Measurements from ENCODE around the gene PTPRCAP. TPM values are rescaled to one million over a fixed set of nuclear protein-coding genes. Genes with fewer than 3 reads are reported as not detected.

The PTPRCAP gene
- polyA plus RNA-seq, 1 donor (not counting 4 experiments of a cell fraction or from before 2014, with no cell fraction given): not detected

GRCh38 chr11:67449116-67449844 lies 11.8 kb upstream of the PTPRCAP start:
- Histone ChIP-seq H2AFZ (ENCODE audit: control insufficient read depth, low read length) (no peak overlapping the region), H3K27ac (ENCODE audit: control insufficient read depth, insufficient read depth, low read length) (no peak overlapping the region), H3K4me2 (ENCODE audit: control insufficient read depth, extremely low read depth, insufficient read depth, low read depth, low read length) (no peak overlapping the region), H3K79me2 (ENCODE audit: control insufficient read depth, insufficient read depth, low read length) (no peaks in the 10 kb centered on the region), H3K4me1 (ENCODE audit: control insufficient read depth, extremely low read depth, insufficient read depth, low read length) (no peaks in the 10 kb centered on the region), H3K4me3 (ENCODE audit: control insufficient read depth in 2 of 3, extremely low read depth in 1 of 3, insufficient read depth in 2 of 3, low read depth in 1 of 3, low read length in 3 of 3) (no peak overlapping the region), H4K20me1 (ENCODE audit: control insufficient read depth, extremely low read depth, insufficient read depth, low read length) (no peaks in the 10 kb centered on the region), H3K9me1 (ENCODE audit: control insufficient read depth, extremely low read depth, insufficient read depth, low read length) (no peaks in the 10 kb centered on the region), H3K27me3 (ENCODE audit: control insufficient read depth, extremely low read depth, insufficient read depth, low read length) (no peaks in the 10 kb centered on the region), H3K9me3 (ENCODE audit: control insufficient read depth, low read depth, low read length) (no peaks in the 10 kb centered on the region), H3K9ac (ENCODE audit: control insufficient read depth, extremely low read depth, insufficient read depth, low read length) (no peak overlapping the region), H3K36me3 (ENCODE audit: control insufficient read depth in 2 of 2, extremely low read depth in 1 of 2, insufficient read depth in 2 of 2, low read length in 2 of 2) (no peaks in the 10 kb centered on the region)
- FAIRE-seq: no peak
- dilution Hi-C loops (cut with MboI; ENCODE audit: extremely low pct_ligation_motif_present, low sequenced_read_pairs): no loop called here
- TF ChIP-seq EZH2 (IDR thresholded peaks at IDR 0.05; ENCODE audit: low read length) (no peak), CTCF (optimal IDR thresholded peaks at IDR 0.05 in 1 of 3, IDR thresholded peaks at IDR 0.05 in 1 of 3, conservative IDR thresholded peaks at IDR 0.05 in 1 of 3; ENCODE audit: extremely low read depth in 1 of 3, insufficient read depth in 2 of 3, low read length in 3 of 3) (no peak)
- DNase-seq (ENCODE audit: low read depth, low spot score): no peak

- H3K4me1 ChIP-seq (ENCODE audit: control insufficient read depth, extremely low read depth, insufficient read depth, low read length): no peaks in the 10 kb centered on the region
- no peaks in the 10 kb centered on the region for H3K27me3 ChIP-seq (ENCODE audit: control insufficient read depth, extremely low read depth, insufficient read depth, low read length)
- no peak overlapping the region for H3K4me3 ChIP-seq (ENCODE audit: control insufficient read depth in 2 of 3, extremely low read depth in 1 of 3, insufficient read depth in 2 of 3, low read depth in 1 of 3, low read length in 3 of 3)
- dilution Hi-C loops (cut with MboI; ENCODE audit: extremely low pct_ligation_motif_present, low sequenced_read_pairs): no loop called here
- no peak for DNase-seq (ENCODE audit: low read depth, low spot score)
- no peaks in the 10 kb centered on the region for H3K36me3 ChIP-seq (ENCODE audit: control insufficient read depth in 2 of 2, extremely low read depth in 1 of 2, insufficient read depth in 2 of 2, low read length in 2 of 2)
- H3K9me1 ChIP-seq (ENCODE audit: control insufficient read depth, extremely low read depth, insufficient read depth, low read length): no peaks in the 10 kb centered on the region
- no peak overlapping the region for H3K4me2 ChIP-seq (ENCODE audit: control insufficient read depth, extremely low read depth, insufficient read depth, low read depth, low read length)
- no peak for FAIRE-seq
- H3K9me3 ChIP-seq (ENCODE audit: control insufficient read depth, low read depth, low read length): no peaks in the 10 kb centered on the region
- H2AFZ ChIP-seq (ENCODE audit: control insufficient read depth, low read length): no peak overlapping the region
- no peaks in the 10 kb centered on the region for H4K20me1 ChIP-seq (ENCODE audit: control insufficient read depth, extremely low read depth, insufficient read depth, low read length)
- no peaks in the 10 kb centered on the region for H3K79me2 ChIP-seq (ENCODE audit: control insufficient read depth, insufficient read depth, low read length)
- no peak for TF ChIP-seq CTCF (optimal IDR thresholded peaks at IDR 0.05 in 1 of 3, IDR thresholded peaks at IDR 0.05 in 1 of 3, conservative IDR thresholded peaks at IDR 0.05 in 1 of 3; ENCODE audit: extremely low read depth in 1 of 3, insufficient read depth in 2 of 3, low read length in 3 of 3)
- no peak for TF ChIP-seq EZH2 (IDR thresholded peaks at IDR 0.05; ENCODE audit: low read length)
- H3K9ac ChIP-seq (ENCODE audit: control insufficient read depth, extremely low read depth, insufficient read depth, low read length): no peak overlapping the region
- H3K27ac ChIP-seq (ENCODE audit: control insufficient read depth, insufficient read depth, low read length): no peak overlapping the region
Observed at GRCh38 chr11:67448220-67448609, 10.7 kb upstream of the PTPRCAP start.

Data from keratinocyte (primary cell).